ENCODE measurements around the gene TNNI3K.
A peak's percentile ranks its signal among the peaks of the same experiment; 100 is the strongest.

The TNNI3K gene

DNA sequence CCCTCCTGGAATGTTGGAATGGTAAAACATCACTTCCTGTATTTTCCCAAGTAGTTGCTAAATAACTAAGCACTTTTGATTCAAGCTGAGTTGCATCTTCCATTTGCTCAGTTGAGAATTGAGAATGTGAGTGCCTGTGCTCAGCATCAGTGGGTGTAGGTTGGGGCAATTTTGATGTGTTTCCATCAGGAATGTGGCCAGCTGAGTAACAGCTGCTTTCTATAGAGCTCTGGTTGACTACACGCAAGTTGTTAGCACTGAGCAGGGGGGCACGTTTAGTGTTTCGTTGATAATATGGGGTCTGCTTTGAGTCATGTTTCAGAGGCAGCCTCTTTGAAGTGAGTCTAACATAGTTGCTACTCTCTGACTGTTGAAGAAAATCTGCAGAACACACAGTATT, 235.7 kb downstream of the TNNI3K start:
- no peaks in the 10 kb centered on the region for H3K36me3 ChIP-seq
- TF ChIP-seq, protein P1, sequence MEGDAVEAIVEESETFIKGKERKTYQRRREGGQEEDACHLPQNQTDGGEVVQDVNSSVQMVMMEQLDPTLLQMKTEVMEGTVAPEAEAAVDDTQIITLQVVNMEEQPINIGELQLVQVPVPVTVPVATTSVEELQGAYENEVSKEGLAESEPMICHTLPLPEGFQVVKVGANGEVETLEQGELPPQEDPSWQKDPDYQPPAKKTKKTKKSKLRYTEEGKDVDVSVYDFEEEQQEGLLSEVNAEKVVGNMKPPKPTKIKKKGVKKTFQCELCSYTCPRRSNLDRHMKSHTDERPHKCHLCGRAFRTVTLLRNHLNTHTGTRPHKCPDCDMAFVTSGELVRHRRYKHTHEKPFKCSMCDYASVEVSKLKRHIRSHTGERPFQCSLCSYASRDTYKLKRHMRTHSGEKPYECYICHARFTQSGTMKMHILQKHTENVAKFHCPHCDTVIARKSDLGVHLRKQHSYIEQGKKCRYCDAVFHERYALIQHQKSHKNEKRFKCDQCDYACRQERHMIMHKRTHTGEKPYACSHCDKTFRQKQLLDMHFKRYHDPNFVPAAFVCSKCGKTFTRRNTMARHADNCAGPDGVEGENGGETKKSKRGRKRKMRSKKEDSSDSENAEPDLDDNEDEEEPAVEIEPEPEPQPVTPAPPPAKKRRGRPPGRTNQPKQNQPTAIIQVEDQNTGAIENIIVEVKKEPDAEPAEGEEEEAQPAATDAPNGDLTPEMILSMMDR (IDR thresholded peaks at IDR 0.05; ENCODE audit: low read depth, low read length) = no peak
- no peak overlapping the region for H3K4me3 ChIP-seq (ENCODE audit: low read depth, low read length)
- H3K9me3 ChIP-seq (ENCODE audit: severe bottlenecking) = peaks cover under 1% of the 10 kb centered on the region
- H3K27me3 ChIP-seq (ENCODE audit: insufficient read depth, low read depth, severe bottlenecking) = no peaks in the 10 kb centered on the region
- no peak for DNase-seq
- no peak overlapping the region for H3K27ac ChIP-seq

GRCh38 chr1:74471470-74471869, 236.3 kb downstream of the TNNI3K start:
- no peaks in the 10 kb centered on the region for H3K27me3 ChIP-seq (ENCODE audit: insufficient read depth, low read depth, severe bottlenecking)
- H3K27ac ChIP-seq = no peak overlapping the region
- DNase-seq = no peak
- no peaks in the 10 kb centered on the region for H3K36me3 ChIP-seq
- no peak overlapping the region for H3K4me3 ChIP-seq (ENCODE audit: low read depth, low read length)
- TF ChIP-seq, protein P1 (IDR thresholded peaks at IDR 0.05; ENCODE audit: low read depth, low read length) = no peak
- no peaks in the 10 kb centered on the region for H3K9me3 ChIP-seq (ENCODE audit: severe bottlenecking)

DNA sequence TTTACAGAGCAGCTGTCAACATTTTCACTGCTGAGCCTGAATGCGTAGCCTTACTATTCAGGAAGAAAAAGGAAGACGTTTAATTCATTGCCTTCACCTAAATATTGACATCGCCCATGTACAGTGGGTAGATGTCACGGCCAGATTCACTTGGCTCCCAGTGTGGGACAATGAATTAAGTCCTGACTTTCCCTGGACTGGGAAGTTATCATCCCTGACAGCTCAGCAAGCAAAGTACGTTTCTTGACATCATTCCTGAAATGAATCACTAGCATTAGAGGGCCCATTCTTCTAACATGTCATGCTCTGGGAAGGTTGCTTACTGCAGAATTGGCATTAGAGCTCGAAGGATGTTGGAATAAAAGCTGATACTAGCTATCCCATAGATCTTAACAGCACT, 239.4 kb downstream of the TNNI3K start:
- DNase-seq = no peak
- Histone ChIP-seq H3K4me3 (ENCODE audit: low read depth, low read length) (no peak overlapping the region), H3K9me3 (ENCODE audit: severe bottlenecking) (no peaks in the 10 kb centered on the region), H3K27me3 (ENCODE audit: insufficient read depth, low read depth, severe bottlenecking) (no peaks in the 10 kb centered on the region), H3K36me3 (no peaks in the 10 kb centered on the region), H3K27ac (no peak overlapping the region)
- TF ChIP-seq, protein P1 (IDR thresholded peaks at IDR 0.05; ENCODE audit: low read depth, low read length) = no peak

DNA sequence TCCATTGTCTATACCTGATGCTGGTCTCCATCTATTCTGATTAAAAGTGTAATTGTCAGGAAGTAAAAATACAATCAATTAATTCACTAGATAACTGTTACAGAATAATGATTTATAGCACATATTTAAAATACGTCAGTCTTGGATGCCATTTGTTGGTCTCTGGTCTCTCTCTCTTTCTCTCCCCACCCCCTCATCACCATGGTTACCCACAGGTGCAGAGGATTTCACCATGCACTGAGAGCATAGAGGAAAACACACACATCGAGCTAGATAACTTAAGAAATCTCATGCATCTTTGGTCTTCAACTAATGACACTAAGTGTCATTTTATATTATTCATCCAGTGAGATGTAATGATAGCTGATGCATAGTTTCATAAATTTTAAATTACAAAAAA, 243.8 kb downstream of the TNNI3K start:
- H3K9me3 ChIP-seq (ENCODE audit: severe bottlenecking) = no peaks in the 10 kb centered on the region
- TF ChIP-seq, protein P1 (IDR thresholded peaks at IDR 0.05; ENCODE audit: low read depth, low read length) = no peak
- H3K4me3 ChIP-seq (ENCODE audit: low read depth, low read length) = no peak overlapping the region
- no peaks in the 10 kb centered on the region for H3K27me3 ChIP-seq (ENCODE audit: insufficient read depth, low read depth, severe bottlenecking)
- no peak for DNase-seq
- no peaks in the 10 kb centered on the region for H3K36me3 ChIP-seq
- no peak overlapping the region for H3K27ac ChIP-seq

- TF ChIP-seq, protein P1 (IDR thresholded peaks at IDR 0.05; ENCODE audit: low read depth, low read length) = no peak
- H3K27ac ChIP-seq = peak overlapping the region; percentile 70
- H3K36me3 ChIP-seq = no peaks in the 10 kb centered on the region
- DNase-seq = peak; percentile 20
- peak overlapping the region; percentile 32 for H3K4me3 ChIP-seq (ENCODE audit: low read depth, low read length)
- no peaks in the 10 kb centered on the region for H3K27me3 ChIP-seq (ENCODE audit: insufficient read depth, low read depth, severe bottlenecking)
- H3K9me3 ChIP-seq (ENCODE audit: severe bottlenecking) = no peaks in the 10 kb centered on the region
Measured at GRCh38 chr1:74480068-74480467, 244.9 kb downstream of the TNNI3K start.

- Histone ChIP-seq H3K4me3 (ENCODE audit: low read depth, low read length) (peak overlapping the region; percentile 20), H3K9me3 (ENCODE audit: severe bottlenecking) (no peaks in the 10 kb centered on the region), H3K36me3 (no peaks in the 10 kb centered on the region), H3K27ac (peak overlapping the region; percentile 70), H3K27me3 (ENCODE audit: insufficient read depth, low read depth, severe bottlenecking) (no peaks in the 10 kb centered on the region)
- TF ChIP-seq, protein P1 (IDR thresholded peaks at IDR 0.05; ENCODE audit: low read depth, low read length) = no peak
- peak; percentile 51 for DNase-seq
Measured at GRCh38 chr1:74481607-74482006, 246.4 kb downstream of the TNNI3K start.

All from WERI-Rb-1 (cell line).